Mesenchymal stem cell (in vitro differentiated cells and primary cell): ENCODE results near the gene NTSR1.

Experiments used
- DNase-seq: peaks from one replicate; pipeline ENCODE4 v3.0.0-alpha.2; 2013
- H2AFZ ChIP-seq: one replicate; pipeline ENCODE4 v1.6.1; 2013; ENCODE audit warnings: low read depth, mild to moderate bottlenecking, control low read depth, inconsistent platforms, low read length, moderate library complexity
- H2AK5ac ChIP-seq: 2 replicates; pipeline ENCODE4 v1.6.1; 2013; ENCODE audit warnings: low read length, moderate library complexity, mild to moderate bottlenecking, inconsistent platforms; ENCODE audit not compliant: severe bottlenecking
- H2BK120ac ChIP-seq: one replicate; pipeline ENCODE4 v1.6.1; 2013; ENCODE audit warnings: low read depth, mild to moderate bottlenecking, inconsistent platforms, low read length, moderate library complexity
- H2BK12ac ChIP-seq, 2 experiments: one replicate each; pipeline ENCODE4 v1.6.1; 2013; ENCODE audit warnings: inconsistent platforms in 2 of 2, low read length in 2 of 2, mild to moderate bottlenecking in 2 of 2, moderate library complexity in 2 of 2, control low read depth in 1 of 2
- H2BK15ac ChIP-seq: one replicate; pipeline ENCODE4 v1.6.1; 2013; ENCODE audit warnings: mild to moderate bottlenecking, low read depth, inconsistent platforms; ENCODE audit not compliant: poor library complexity, severe bottlenecking
- H2BK5ac ChIP-seq: 2 replicates; pipeline ENCODE4 v1.6.1; 2013; ENCODE audit warnings: low read depth, mild to moderate bottlenecking, low read length, control low read depth, inconsistent platforms; ENCODE audit not compliant: poor library complexity, severe bottlenecking
- H3K14ac ChIP-seq, 2 experiments: one replicate each; pipeline ENCODE4 v1.6.1; 2013; ENCODE audit warnings: inconsistent platforms in 2 of 2, low read length in 2 of 2, control low read depth in 1 of 2, mild to moderate bottlenecking in 1 of 2, moderate library complexity in 1 of 2
- H3K18ac ChIP-seq, 2 experiments: one replicate each; pipeline ENCODE4 v1.6.1; 2013; ENCODE audit warnings: inconsistent platforms in 2 of 2, low read length in 2 of 2, control low read depth in 1 of 2, low read depth in 1 of 2, mild to moderate bottlenecking in 1 of 2
- H3K23ac ChIP-seq, 2 experiments: one replicate each; pipeline ENCODE4 v1.6.1; 2013; ENCODE audit warnings: inconsistent platforms in 2 of 2, low read length in 2 of 2, mild to moderate bottlenecking in 2 of 2, moderate library complexity in 2 of 2, control low read depth in 1 of 2
- H3K27ac ChIP-seq: 2 replicates; pipeline ENCODE4 v1.5.1; 2013; ENCODE audit warnings: mild to moderate bottlenecking, moderate library complexity, low read length, control low read depth, inconsistent platforms; ENCODE audit not compliant: poor library complexity, severe bottlenecking
- H3K27me3 ChIP-seq, 2 experiments: 2 replicates each; pipeline versions ENCODE4 v1.6.1 to v1.7.0; 2013; ENCODE audit warnings: low read length in 2 of 2, mild to moderate bottlenecking in 2 of 2, moderate library complexity in 2 of 2, control low read depth in 1 of 2, inconsistent platforms in 1 of 2; ENCODE audit not compliant: control insufficient read depth in 1 of 2, insufficient read depth in 1 of 2
- H3K36me3 ChIP-seq, 2 experiments: 2 replicates each; pipeline versions ENCODE4 v1.6.1 to v1.7.0; 2013; ENCODE audit warnings: low read length in 2 of 2, control low read depth in 1 of 2, inconsistent platforms in 1 of 2, low read depth in 1 of 2, mild to moderate bottlenecking in 1 of 2; ENCODE audit not compliant: insufficient read depth in 2 of 2, control insufficient read depth in 1 of 2
- H3K4ac ChIP-seq, 2 experiments: one replicate each; pipeline ENCODE4 v1.6.1; 2013; ENCODE audit warnings: inconsistent platforms in 2 of 2, low read length in 2 of 2, mild to moderate bottlenecking in 2 of 2, moderate library complexity in 2 of 2, control low read depth in 1 of 2, low read depth in 1 of 2
- H3K4me1 ChIP-seq: 2 replicates; pipeline ENCODE4 v1.6.1; 2013; ENCODE audit warnings: low read depth, low read length, control low read depth; ENCODE audit not compliant: control insufficient read depth, insufficient read depth
- H3K4me2 ChIP-seq: 2 replicates; pipeline ENCODE4 v1.6.1; 2013; ENCODE audit warnings: low read length, mild to moderate bottlenecking, inconsistent platforms; ENCODE audit not compliant: poor library complexity, severe bottlenecking
- H3K4me3 ChIP-seq, 2 experiments: 2 replicates each; pipeline versions ENCODE4 v1.5.1 to v1.7.0; 2013; ENCODE audit warnings: low read length in 2 of 2, mild to moderate bottlenecking in 2 of 2, control low read depth in 1 of 2, low read depth in 1 of 2; ENCODE audit not compliant: insufficient read depth in 1 of 2
- H3K79me1 ChIP-seq: replicated peaks from 2 replicates; pipeline ENCODE4 v1.6.1; 2013; ENCODE audit warnings: mild to moderate bottlenecking, control low read depth, low read length, inconsistent platforms; ENCODE audit not compliant: poor library complexity, severe bottlenecking
- H3K9ac ChIP-seq: 2 replicates; pipeline ENCODE4 v1.7.0; 2013; ENCODE audit warnings: mild to moderate bottlenecking, low read length, moderate library complexity
- H3K9me3 ChIP-seq: 2 replicates; pipeline ENCODE4 v1.7.0; 2013; ENCODE audit warnings: mild to moderate bottlenecking, low read length; ENCODE audit not compliant: control insufficient read depth
- H4K8ac ChIP-seq: one replicate; pipeline ENCODE4 v1.6.1; 2013; ENCODE audit warnings: inconsistent platforms, mild to moderate bottlenecking, low read length, moderate library complexity
- H4K91ac ChIP-seq: one replicate; pipeline ENCODE4 v1.6.1; 2013; ENCODE audit warnings: mild to moderate bottlenecking, low read length, inconsistent platforms
- WGBS: methylation state at CpG from one replicate; pipeline ENCODE4 v1.1.7; 2013; ENCODE audit warnings: mixed read lengths; 5-methylcytosine and 5-hydroxymethylcytosine counted together

The NTSR1 gene

GRCh38 chr20:62779417-62779685 lies 70.7 kb downstream of the NTSR1 start:
- WGBS, result 87% methylated on average over 7 of the region's 7 CpGs
- peaks cover 24 to 29% of the 10 kb centered on the region in 2 experiments for H3K27me3 ChIP-seq
- H4K91ac ChIP-seq, result no peak overlapping the region
- DNase-seq, result no peak
- H3K9ac ChIP-seq, result no peak overlapping the region
- no peaks in the 10 kb centered on the region for H3K9me3 ChIP-seq
- no peak overlapping the region for H3K18ac ChIP-seq
- H2BK120ac ChIP-seq, result no peak overlapping the region
- no peak overlapping the region for H2AK5ac ChIP-seq
- H3K4ac ChIP-seq, result no peak overlapping the region
- no peaks in the 10 kb centered on the region for H3K4me1 ChIP-seq
- no peaks in the 10 kb centered on the region for H3K79me1 ChIP-seq
- no peak overlapping the region for H3K23ac ChIP-seq
- no peak overlapping the region for H2BK15ac ChIP-seq
- H4K8ac ChIP-seq, result no peak overlapping the region
- H2BK5ac ChIP-seq, result no peak overlapping the region
- H3K14ac ChIP-seq, result no peak overlapping the region
- no peaks in the 10 kb centered on the region for H3K36me3 ChIP-seq
- H3K27ac ChIP-seq, result no peak overlapping the region
- no peak overlapping the region for H2BK12ac ChIP-seq
- no peak overlapping the region for H3K4me3 ChIP-seq
- no peak overlapping the region for H3K4me2 ChIP-seq
- no peak overlapping the region for H2AFZ ChIP-seq

- WGBS, result 84% methylated on average over 19 of the region's 20 CpGs
Measured at GRCh38 chr20:62780204-62780603, 71.6 kb downstream of the NTSR1 start.

GRCh38 chr20:62780696-62781095 lies 72.1 kb downstream of the NTSR1 start:
- H3K9me3 ChIP-seq, result no peaks in the 10 kb centered on the region
- peak overlapping the region; percentile 50 for H4K8ac ChIP-seq
- no peak overlapping the region for H2BK15ac ChIP-seq
- no peak overlapping the region for H3K4me3 ChIP-seq
- no peaks in the 10 kb centered on the region for H3K36me3 ChIP-seq
- H3K27ac ChIP-seq, result no peak overlapping the region
- H2BK12ac ChIP-seq, result no peak overlapping the region
- H3K4ac ChIP-seq, result no peak overlapping the region
- H2AFZ ChIP-seq, result no peak overlapping the region
- H3K27me3 ChIP-seq, result peaks cover 16 to 21% of the 10 kb centered on the region in 2 experiments
- WGBS, result 88% methylated on average over 17 of the region's 17 CpGs
- H2AK5ac ChIP-seq, result no peak overlapping the region
- no peak overlapping the region for H4K91ac ChIP-seq
- no peaks in the 10 kb centered on the region for H3K79me1 ChIP-seq
- H3K18ac ChIP-seq, result no peak overlapping the region
- DNase-seq, result no peak
- no peak overlapping the region for H3K23ac ChIP-seq
- no peak overlapping the region for H3K14ac ChIP-seq
- H3K4me2 ChIP-seq, result no peak overlapping the region
- H2BK5ac ChIP-seq, result no peak overlapping the region
- H3K4me1 ChIP-seq, result no peaks in the 10 kb centered on the region
- H3K9ac ChIP-seq, result no peak overlapping the region
- no peak overlapping the region for H2BK120ac ChIP-seq

More at GRCh38 chr20:62780204-62780603, 71.6 kb downstream of the NTSR1 start:
- no peaks in the 10 kb centered on the region for H3K4me1 ChIP-seq
- no peak overlapping the region for H4K91ac ChIP-seq
- no peak overlapping the region for H2BK12ac ChIP-seq
- H3K14ac ChIP-seq, result no peak overlapping the region
- no peak overlapping the region for H3K4ac ChIP-seq
- no peak overlapping the region for H4K8ac ChIP-seq
- no peak overlapping the region for H2BK15ac ChIP-seq
- H3K9me3 ChIP-seq, result no peaks in the 10 kb centered on the region
- H3K4me2 ChIP-seq, result no peak overlapping the region
- no peak overlapping the region for H2BK5ac ChIP-seq
- H3K23ac ChIP-seq, result no peak overlapping the region
- H2AK5ac ChIP-seq, result no peak overlapping the region
- H3K79me1 ChIP-seq, result no peaks in the 10 kb centered on the region
- H2AFZ ChIP-seq, result no peak overlapping the region
- DNase-seq, result no peak
- no peak overlapping the region for H3K4me3 ChIP-seq
- no peak overlapping the region for H3K18ac ChIP-seq
- no peak overlapping the region for H2BK120ac ChIP-seq
- H3K27ac ChIP-seq, result no peak overlapping the region
- H3K36me3 ChIP-seq, result no peaks in the 10 kb centered on the region
- no peak overlapping the region for H3K9ac ChIP-seq
- H3K27me3 ChIP-seq, result peaks cover 21% of the 10 kb centered on the region in 2 experiments

GRCh38 chr20:62782149-62782892 lies 73.7 kb downstream of the NTSR1 start:
- Histone ChIP-seq H3K18ac (no peak overlapping the region), H3K79me1 (no peaks in the 10 kb centered on the region), H3K27ac (no peak overlapping the region), H2BK120ac (no peak overlapping the region), H3K4ac (no peak overlapping the region), H3K14ac (no peak overlapping the region), H3K9ac (no peak overlapping the region), H3K9me3 (no peaks in the 10 kb centered on the region), H3K27me3 (peaks cover 19% of the 10 kb centered on the region in 2 experiments), H3K23ac (no peak overlapping the region), H3K4me3 (no peak overlapping the region), H3K4me2 (no peak overlapping the region), H2BK15ac (no peak overlapping the region), H4K91ac (no peak overlapping the region), H3K4me1 (no peaks in the 10 kb centered on the region), H2AFZ (no peak overlapping the region), H3K36me3 (no peaks in the 10 kb centered on the region), H2BK5ac (no peak overlapping the region), H4K8ac (no peak overlapping the region), H2BK12ac (no peak overlapping the region), H2AK5ac (no peak overlapping the region)
- DNase-seq, result no peak
- WGBS, result 88% methylated on average over 18 of the region's 18 CpGs
